ENCODE measurements around the gene NOL3. TPM values are rescaled to one million over a fixed set of nuclear protein-coding genes. Genes with fewer than 3 reads are reported as not detected.

The NOL3 gene
- total and polyA plus RNA-seq, 2 of the 13 experiments (the other 11 are each of a cell fraction or from before 2014, with no cell fraction given): 5.7 to 20.5 TPM

DNA sequence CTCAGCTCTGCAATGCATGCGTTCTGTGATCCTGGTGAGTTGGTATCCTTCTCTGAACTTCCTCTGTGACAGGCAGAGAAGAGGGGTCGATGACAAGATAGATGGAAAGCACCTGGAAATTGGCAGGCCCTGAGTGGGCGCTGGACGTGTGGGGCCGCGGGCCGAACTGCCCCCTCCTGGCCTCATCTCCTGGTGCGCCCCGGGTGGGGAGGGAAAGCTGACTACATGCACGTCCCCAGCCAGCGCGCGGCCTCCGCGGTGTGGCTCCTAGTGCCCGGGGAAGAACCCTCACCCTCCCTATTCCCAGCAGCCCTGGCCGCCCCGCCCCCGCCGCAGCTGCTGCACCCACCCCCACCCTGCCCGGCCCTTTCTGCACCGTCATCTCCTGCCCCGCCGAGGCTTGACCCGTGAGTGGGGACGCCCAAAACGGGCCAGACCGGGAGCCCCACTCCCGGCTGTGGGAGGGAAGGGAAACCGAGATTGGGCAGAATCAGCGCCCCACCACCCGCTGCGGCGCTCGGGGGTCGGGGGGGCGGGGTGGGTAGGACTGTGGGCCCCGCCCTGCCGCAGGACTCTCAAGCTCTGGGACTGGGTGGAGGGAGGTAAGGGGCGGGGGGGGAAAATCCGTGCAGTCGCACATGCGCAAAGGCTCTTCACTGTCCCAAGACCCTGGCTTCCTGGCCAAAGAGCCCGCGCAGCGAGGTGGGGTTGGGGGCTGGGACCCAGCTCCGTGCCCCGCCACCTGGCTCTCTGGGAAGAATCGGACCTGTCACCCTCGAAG is at the start of gene NOL3 (continued):
- TF ChIP-seq ZNF160 (CRISPR knock-in tag; IDR thresholded peaks at IDR 0.05): 0 out of 2 replicates have a peak, but pooled peaks have one; percentile 23
- TF ChIP-seq SRF (IDR thresholded peaks at IDR 0.05; ENCODE audit: low read depth, low read length): no peak
- TF ChIP-seq JDP2 (CRISPR knock-in tag; IDR thresholded peaks at IDR 0.05; ENCODE audit: borderline replicate concordance): no peak
- TF ChIP-seq, protein P1, sequence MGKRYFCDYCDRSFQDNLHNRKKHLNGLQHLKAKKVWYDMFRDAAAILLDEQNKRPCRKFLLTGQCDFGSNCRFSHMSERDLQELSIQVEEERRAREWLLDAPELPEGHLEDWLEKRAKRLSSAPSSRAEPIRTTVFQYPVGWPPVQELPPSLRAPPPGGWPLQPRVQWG (CRISPR knock-in tag; IDR thresholded peaks at IDR 0.05; ENCODE audit: borderline replicate concordance, low read depth): no peak
- no peak for TF ChIP-seq SYNCRIP (IDR thresholded peaks at IDR 0.05; ENCODE audit: insufficient read depth, low read depth, low read length)
- TF ChIP-seq, protein P2, sequence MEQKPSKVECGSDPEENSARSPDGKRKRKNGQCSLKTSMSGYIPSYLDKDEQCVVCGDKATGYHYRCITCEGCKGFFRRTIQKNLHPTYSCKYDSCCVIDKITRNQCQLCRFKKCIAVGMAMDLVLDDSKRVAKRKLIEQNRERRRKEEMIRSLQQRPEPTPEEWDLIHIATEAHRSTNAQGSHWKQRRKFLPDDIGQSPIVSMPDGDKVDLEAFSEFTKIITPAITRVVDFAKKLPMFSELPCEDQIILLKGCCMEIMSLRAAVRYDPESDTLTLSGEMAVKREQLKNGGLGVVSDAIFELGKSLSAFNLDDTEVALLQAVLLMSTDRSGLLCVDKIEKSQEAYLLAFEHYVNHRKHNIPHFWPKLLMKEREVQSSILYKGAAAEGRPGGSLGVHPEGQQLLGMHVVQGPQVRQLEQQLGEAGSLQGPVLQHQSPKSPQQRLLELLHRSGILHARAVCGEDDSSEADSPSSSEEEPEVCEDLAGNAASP (CRISPR knock-in tag; IDR thresholded peaks at IDR 0.05; ENCODE audit: borderline replicate concordance): peak; percentile 9; the same call in 1 of the 2 replicates
- peak; percentile 66 for TF ChIP-seq ZNF768 (CRISPR knock-in tag; IDR thresholded peaks at IDR 0.05)
- peak; percentile 43; the same call in 1 of the 2 replicates for TF ChIP-seq IKZF5 (CRISPR knock-in tag; IDR thresholded peaks at IDR 0.05)
- TF ChIP-seq ELF1 (CRISPR knock-in tag; IDR thresholded peaks at IDR 0.05): 0 out of 2 replicates have a peak, but pooled peaks have one; percentile 34
- peak; percentile 80; the same call in 1 of the 2 replicates for TF ChIP-seq AKAP8 (CRISPR knock-in tag; IDR thresholded peaks at IDR 0.05)
- TF ChIP-seq, protein P3, sequence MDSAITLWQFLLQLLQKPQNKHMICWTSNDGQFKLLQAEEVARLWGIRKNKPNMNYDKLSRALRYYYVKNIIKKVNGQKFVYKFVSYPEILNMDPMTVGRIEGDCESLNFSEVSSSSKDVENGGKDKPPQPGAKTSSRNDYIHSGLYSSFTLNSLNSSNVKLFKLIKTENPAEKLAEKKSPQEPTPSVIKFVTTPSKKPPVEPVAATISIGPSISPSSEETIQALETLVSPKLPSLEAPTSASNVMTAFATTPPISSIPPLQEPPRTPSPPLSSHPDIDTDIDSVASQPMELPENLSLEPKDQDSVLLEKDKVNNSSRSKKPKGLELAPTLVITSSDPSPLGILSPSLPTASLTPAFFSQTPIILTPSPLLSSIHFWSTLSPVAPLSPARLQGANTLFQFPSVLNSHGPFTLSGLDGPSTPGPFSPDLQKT (CRISPR knock-in tag; IDR thresholded peaks at IDR 0.05; ENCODE audit: borderline replicate concordance): no peak
- no peak; the same call in 1 of the 2 replicates for TF ChIP-seq BRCA1 (CRISPR knock-in tag; IDR thresholded peaks at IDR 0.05)
- TF ChIP-seq, protein P4, sequence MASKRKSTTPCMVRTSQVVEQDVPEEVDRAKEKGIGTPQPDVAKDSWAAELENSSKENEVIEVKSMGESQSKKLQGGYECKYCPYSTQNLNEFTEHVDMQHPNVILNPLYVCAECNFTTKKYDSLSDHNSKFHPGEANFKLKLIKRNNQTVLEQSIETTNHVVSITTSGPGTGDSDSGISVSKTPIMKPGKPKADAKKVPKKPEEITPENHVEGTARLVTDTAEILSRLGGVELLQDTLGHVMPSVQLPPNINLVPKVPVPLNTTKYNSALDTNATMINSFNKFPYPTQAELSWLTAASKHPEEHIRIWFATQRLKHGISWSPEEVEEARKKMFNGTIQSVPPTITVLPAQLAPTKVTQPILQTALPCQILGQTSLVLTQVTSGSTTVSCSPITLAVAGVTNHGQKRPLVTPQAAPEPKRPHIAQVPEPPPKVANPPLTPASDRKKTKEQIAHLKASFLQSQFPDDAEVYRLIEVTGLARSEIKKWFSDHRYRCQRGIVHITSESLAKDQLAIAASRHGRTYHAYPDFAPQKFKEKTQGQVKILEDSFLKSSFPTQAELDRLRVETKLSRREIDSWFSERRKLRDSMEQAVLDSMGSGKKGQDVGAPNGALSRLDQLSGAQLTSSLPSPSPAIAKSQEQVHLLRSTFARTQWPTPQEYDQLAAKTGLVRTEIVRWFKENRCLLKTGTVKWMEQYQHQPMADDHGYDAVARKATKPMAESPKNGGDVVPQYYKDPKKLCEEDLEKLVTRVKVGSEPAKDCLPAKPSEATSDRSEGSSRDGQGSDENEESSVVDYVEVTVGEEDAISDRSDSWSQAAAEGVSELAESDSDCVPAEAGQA (IDR thresholded peaks at IDR 0.05; ENCODE audit: low read depth): no peak
- TF ChIP-seq, protein P4 (CRISPR knock-in tag; IDR thresholded peaks at IDR 0.05; ENCODE audit: borderline replicate concordance): no peak
- TF ChIP-seq, protein P5, sequence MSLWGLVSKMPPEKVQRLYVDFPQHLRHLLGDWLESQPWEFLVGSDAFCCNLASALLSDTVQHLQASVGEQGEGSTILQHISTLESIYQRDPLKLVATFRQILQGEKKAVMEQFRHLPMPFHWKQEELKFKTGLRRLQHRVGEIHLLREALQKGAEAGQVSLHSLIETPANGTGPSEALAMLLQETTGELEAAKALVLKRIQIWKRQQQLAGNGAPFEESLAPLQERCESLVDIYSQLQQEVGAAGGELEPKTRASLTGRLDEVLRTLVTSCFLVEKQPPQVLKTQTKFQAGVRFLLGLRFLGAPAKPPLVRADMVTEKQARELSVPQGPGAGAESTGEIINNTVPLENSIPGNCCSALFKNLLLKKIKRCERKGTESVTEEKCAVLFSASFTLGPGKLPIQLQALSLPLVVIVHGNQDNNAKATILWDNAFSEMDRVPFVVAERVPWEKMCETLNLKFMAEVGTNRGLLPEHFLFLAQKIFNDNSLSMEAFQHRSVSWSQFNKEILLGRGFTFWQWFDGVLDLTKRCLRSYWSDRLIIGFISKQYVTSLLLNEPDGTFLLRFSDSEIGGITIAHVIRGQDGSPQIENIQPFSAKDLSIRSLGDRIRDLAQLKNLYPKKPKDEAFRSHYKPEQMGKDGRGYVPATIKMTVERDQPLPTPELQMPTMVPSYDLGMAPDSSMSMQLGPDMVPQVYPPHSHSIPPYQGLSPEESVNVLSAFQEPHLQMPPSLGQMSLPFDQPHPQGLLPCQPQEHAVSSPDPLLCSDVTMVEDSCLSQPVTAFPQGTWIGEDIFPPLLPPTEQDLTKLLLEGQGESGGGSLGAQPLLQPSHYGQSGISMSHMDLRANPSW (CRISPR knock-in tag; IDR thresholded peaks at IDR 0.05; ENCODE audit: borderline replicate concordance): no peak
